Right cardiac atrium (tissue), 5 donors: ENCODE results near the gene SLC35F2. TPM values are rescaled to one million over a fixed set of nuclear protein-coding genes. Genes with fewer than 3 reads are reported as not detected.

Source experiments
- ATAC-seq, 2 donors: fragments of 200-7000 bp; cut with Tn5 transposase; one replicate each; pipeline versions ENCODE4 v1.8.0 to v1.9.1; 2020; ENCODE audit warnings: moderate library complexity in 2 of 2, mild to moderate bottlenecking in 1 of 2
- DNase-seq, 3 donors: peaks; one replicate each; pipeline ENCODE4 v3.0.0-alpha.2; 2020
- H3K27ac ChIP-seq: one replicate; pipeline ENCODE4 v1.5.1; 2013; ENCODE audit warnings: mild to moderate bottlenecking, low read length, control low read depth, moderate library complexity
- H3K27me3 ChIP-seq: one replicate; pipeline ENCODE4 v1.6.1; 2013; ENCODE audit not compliant: control insufficient read depth, insufficient read depth
- H3K4me1 ChIP-seq: one replicate; pipeline ENCODE4 v1.6.1; 2013; ENCODE audit warnings: low read length; ENCODE audit not compliant: control insufficient read depth, insufficient read depth
- H3K4me3 ChIP-seq: one replicate; pipeline ENCODE4 v1.5.1; 2013; ENCODE audit warnings: low read length, control low read depth
- H3K9me3 ChIP-seq: one replicate; pipeline ENCODE4 v1.6.1; 2013; ENCODE audit warnings: low read length; ENCODE audit not compliant: control insufficient read depth
- WGBS: extraction: QIAGEN DNeasy Blood & Tissue Kit; methylation state at CpG from one replicate; pipeline ENCODE4 v1.1.7; 2013; 5-methylcytosine and 5-hydroxymethylcytosine counted together
- intact Hi-C, 4 donors: fragments of 100-400 bp; cut with DNase I; formaldehyde crosslinking; loops; one replicate each; pipeline versions ENCODE4 v1.11.0 to v1.14.0; 2022 to 2023
- polyA plus RNA-seq: library from polyadenylated mRNA; stranded (reverse); fragments of 200-250 nt; gene quantifications from one replicate; pipeline ENCODE4 v1.2.3, GENCODE V29; 2013
- total RNA-seq, 4 donors: library from RNA; stranded (reverse); fragmentation: NEBNext Ultra II Directional; extraction: Animal tissue kit (Norgen Biotek cat#: 25700); gene quantifications; one replicate each; pipeline ENCODE4 v1.2.1, GENCODE V29; 2021
- donor health status: healthy with polysubstance abuse.
- donor health status: DM: no; HTN: yes; CAD: no.
- donor health status: DM: no; HTN: no; CAD: no.
- donor health status: DM: no; HTN: yes; CAD: no; lungs with severe emphysema.
- donor health status: DM: yes; HTN: yes; CAD: no.

Gene SLC35F2
- total and polyA plus RNA-seq, 5 donors: 1.4 to 3.5 (median 2.3) TPM

DNA sequence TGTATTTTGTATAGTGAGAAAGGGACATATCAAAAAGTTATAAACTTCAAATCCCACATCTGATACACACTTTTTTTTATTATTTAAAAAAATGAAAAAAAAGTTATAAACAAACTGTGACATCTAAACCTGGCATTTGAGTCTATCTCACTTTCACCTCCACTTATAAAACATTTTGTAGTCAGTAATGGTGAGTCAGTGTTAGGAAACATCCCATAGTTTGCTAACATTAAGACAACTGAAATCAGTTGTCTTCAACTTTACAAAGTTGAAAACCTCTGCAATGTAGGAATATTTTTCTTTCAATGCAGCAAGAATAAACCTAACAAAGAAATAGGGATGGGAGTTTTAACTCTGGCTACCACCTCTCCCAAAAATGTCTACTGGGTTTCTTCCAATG is 47.7 kb downstream of the SLC35F2 start:
- Histone ChIP-seq H3K9me3 (no peaks in the 10 kb centered on the region), H3K4me1 (no peaks in the 10 kb centered on the region), H3K27me3 (no peaks in the 10 kb centered on the region), H3K4me3 (no peak overlapping the region), H3K27ac (no peak overlapping the region)
- DNase-seq: no peak
- intact Hi-C loops: no loop called here
- ATAC-seq: no peak

DNA sequence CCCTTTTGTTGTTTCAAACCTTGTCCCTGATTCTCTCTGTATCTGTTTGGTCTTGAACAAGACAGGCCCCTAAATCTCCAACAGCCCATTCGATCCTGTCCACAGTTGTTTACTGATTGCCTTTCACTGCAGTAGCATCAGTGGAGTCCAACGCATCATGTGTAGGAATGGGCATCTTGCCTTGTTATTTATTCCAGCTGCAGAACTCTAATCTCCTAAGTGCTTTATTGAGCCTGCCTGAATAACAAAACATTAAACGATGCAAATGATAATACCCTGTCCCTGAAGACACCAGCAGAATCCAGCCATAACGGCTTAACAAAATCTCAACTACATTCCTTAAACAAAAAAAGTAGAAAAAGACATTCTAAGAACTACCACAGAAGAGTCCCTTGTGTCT is 50.1 kb downstream of the SLC35F2 start:
- no peaks in the 10 kb centered on the region for H3K9me3 ChIP-seq
- no peaks in the 10 kb centered on the region for H3K4me1 ChIP-seq
- 61% methylated on average over 4 of the region's 4 CpGs for whole genome bisulfite sequencing
- no peaks in the 10 kb centered on the region for H3K27me3 ChIP-seq
- intact Hi-C loops: no loop called here
- no peak for DNase-seq
- ATAC-seq: no peak
- H3K4me3 ChIP-seq: no peak overlapping the region
- no peak overlapping the region for H3K27ac ChIP-seq

DNA sequence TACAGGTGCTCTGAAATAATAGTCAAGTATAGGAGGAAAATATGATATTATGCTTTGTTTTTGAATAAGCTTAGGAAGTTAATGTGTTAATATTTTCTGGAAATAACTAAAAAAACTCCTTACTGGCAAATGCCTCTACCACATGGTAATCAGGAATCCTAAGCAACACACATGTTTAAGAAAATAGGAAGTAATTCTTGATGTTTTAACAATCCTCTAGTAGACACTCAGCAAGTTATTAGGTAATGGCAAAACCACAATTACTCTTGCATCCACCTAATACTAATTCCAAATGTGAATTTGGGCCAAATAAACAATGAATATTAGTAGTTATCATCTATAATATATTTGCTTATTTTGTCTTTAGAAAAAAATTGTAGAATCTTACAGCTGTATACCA is 53.6 kb downstream of the SLC35F2 start:
- no peaks in the 10 kb centered on the region for H3K27me3 ChIP-seq
- H3K9me3 ChIP-seq: no peaks in the 10 kb centered on the region
- no peak for DNase-seq
- intact Hi-C loops: no loop called here
- H3K4me3 ChIP-seq: no peak overlapping the region
- H3K27ac ChIP-seq: no peak overlapping the region
- ATAC-seq: no peak
- no peaks in the 10 kb centered on the region for H3K4me1 ChIP-seq

DNA sequence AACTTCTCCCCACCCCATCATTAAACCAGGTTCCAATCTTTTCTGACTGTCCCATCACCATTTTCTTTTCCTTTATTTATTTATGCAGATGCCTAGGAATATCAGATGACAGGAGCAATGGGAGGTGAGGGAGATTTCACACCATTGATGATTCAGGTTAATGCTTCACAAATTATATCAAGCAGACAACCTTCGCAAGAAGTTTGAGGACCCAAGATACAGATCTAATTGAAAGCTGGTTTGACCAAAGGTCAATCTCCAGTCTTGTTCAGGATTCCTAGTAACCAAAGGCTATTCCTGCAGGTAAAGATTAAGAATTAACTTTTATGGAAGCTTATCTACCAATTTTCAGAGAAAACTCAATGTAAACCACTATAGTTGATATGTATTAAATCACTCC is 54.4 kb downstream of the SLC35F2 start:
- Histone ChIP-seq H3K9me3 (no peaks in the 10 kb centered on the region), H3K4me1 (no peaks in the 10 kb centered on the region), H3K27me3 (no peaks in the 10 kb centered on the region), H3K27ac (no peak overlapping the region), H3K4me3 (no peak overlapping the region)
- intact Hi-C loops: no loop called here
- ATAC-seq (no peak), DNase-seq (no peak)
- WGBS: 97% methylated on average over 1 of the region's 1 CpG

DNA sequence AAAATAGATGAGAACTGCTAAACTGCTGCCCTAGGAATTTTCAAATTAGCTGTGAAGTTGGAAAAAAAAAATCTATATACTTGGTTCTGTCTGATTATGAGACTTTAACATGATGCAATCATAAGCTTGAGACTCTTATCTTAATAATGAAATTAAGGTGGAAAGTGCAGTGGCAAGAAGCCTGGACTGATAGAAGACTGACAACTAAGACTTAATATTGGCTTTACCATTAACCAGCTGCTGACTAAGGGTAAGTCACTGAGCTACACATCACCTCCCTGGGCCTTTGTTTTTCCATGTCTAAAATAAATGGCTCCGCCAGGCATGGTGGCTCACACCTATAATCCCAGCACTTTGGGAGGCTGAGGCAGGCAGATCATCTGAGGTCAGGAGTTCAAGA is 56.9 kb downstream of the SLC35F2 start:
- intact Hi-C loops: no loop called here
- WGBS: 100% methylated on average over 1 of the region's 1 CpG

DNA sequence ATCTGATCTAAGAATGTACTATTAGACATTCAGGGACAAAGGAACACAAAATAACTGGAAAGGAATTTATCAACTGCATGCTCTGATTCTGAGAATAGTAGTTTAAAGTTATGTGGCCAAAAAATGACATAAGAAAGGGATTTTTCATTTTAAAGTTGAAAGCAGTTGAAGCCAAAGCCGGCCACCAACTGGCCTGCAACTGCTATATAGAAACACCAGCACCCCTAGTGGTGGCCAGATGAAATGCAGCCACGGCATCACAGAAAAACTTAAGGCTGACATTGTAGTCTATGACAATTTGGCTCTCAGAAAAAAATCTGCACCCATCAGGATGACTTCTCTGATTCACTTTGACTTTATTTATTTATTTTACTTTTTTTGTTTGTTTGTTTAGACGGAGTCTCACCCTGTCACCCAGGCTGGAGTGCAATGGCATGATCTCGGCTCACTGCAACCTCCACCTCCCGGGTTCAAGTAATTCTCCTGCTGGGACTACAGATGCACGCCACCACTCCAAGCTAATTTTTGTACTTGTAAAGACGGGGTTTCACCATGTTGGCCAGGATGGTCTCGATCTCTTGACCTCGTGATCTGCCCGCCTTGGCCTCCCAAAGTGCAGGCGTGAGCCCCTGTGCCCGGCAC is 59.2 kb downstream of the SLC35F2 start:
- H3K27ac ChIP-seq: no peak overlapping the region
- 70% methylated on average over 12 of the region's 12 CpGs for WGBS
- intact Hi-C loops: no loop called here

More for the DNA sequence above, 56.9 kb downstream of the SLC35F2 start:
- no peak for DNase-seq
- Histone ChIP-seq H3K4me3 (no peak overlapping the region), H3K27ac (no peak overlapping the region), H3K27me3 (no peaks in the 10 kb centered on the region), H3K9me3 (no peaks in the 10 kb centered on the region), H3K4me1 (no peaks in the 10 kb centered on the region)
- no peak for ATAC-seq

DNA sequence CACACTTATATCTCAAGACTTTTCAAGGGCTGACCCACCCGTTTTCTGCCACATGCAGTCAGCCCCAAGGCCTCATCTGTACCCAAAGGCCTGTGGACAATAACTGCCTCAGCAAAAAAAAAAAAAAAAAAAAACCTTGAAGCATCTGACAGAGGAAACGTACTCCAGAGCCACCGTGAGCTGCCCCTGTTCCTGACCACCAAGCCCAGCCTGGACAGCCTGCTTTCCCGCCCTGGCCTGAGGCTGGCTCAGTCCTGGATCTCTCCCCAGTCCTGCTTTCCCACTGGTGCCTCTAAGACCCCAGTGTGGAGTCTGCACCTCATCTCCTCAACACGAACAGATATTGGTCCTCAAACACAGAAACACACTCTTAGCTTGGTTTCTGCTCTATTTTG is 66.5 kb downstream of the SLC35F2 start:
- WGBS: 77% methylated on average over 5 of the region's 5 CpGs
- no peak for ATAC-seq

More for the DNA sequence above, 59.2 kb downstream of the SLC35F2 start:
- H3K4me1 ChIP-seq: no peaks in the 10 kb centered on the region
- H3K4me3 ChIP-seq: no peak overlapping the region
- ATAC-seq: peak; percentile 64 to 70
- no peaks in the 10 kb centered on the region for H3K9me3 ChIP-seq
- DNase-seq: peak; percentile 72 to 90 (median 80)
- no peaks in the 10 kb centered on the region for H3K27me3 ChIP-seq

DNA sequence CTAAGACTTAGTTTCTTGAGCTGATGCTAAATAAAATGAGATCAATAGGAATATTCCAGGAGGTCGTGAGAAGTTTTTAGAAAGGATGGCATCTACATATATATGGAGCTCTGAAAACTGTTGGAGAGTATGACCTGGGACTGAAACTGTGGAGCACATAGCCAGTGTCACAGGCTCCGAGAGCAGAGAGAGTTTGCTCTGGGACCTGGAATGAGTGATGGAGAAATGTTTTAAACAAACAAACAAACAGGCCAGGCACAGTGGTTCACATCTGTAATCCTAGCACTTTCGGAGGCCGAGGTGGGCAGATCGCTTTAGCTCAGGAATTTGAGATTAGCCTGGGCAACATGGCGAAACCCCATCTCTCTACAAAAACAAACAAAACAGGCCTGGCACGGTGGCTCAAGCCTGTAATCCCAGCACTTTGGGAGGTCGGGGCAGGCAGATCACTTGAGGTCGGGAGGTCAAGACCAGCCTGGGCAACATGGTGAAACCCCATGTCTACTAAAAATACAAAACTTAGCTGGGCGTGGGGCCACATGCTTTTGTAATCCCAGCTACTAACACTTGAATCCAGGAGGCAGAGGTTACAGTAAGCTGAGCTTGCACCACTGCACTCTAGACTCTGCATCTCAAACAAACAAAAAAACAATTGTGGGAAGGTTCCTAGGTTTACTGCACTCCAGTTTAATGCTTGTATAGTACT is 67.1 kb downstream of the SLC35F2 start:
- ATAC-seq (no peak), DNase-seq (no peak)
- Histone ChIP-seq H3K27me3 (no peaks in the 10 kb centered on the region), H3K4me3 (no peak overlapping the region), H3K27ac (no peak overlapping the region), H3K4me1 (no peaks in the 10 kb centered on the region), H3K9me3 (no peaks in the 10 kb centered on the region)
- intact Hi-C loops: no loop called here
- WGBS: 67% methylated on average over 10 of the region's 10 CpGs

More for the DNA sequence above, 66.5 kb downstream of the SLC35F2 start:
- Histone ChIP-seq H3K4me1 (no peaks in the 10 kb centered on the region), H3K9me3 (no peaks in the 10 kb centered on the region), H3K27me3 (no peaks in the 10 kb centered on the region), H3K27ac (no peak overlapping the region), H3K4me3 (no peak overlapping the region)
- DNase-seq: no peak
- intact Hi-C loops: no loop called here

DNA sequence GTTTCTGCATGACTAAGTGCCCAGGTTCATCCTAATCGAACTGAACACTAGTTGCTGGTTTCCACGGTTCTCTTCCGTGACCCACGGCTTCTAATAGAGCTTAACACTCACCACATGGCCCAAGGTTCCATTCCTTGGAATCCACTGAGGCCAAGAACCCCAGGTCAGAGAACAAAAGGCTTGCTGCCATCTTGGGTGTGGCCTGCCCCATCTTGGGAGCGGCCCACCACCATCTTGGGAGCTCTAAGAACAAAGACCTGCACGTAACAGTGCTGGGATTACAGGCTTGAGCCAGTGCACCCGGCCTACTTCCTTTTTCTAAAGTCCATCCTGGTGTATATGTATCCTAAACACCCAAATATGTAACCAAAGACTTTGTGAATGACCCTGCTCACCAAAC is 68.8 kb downstream of the SLC35F2 start:
- DNase-seq (no peak), ATAC-seq (no peak)
- H3K4me1 ChIP-seq: no peaks in the 10 kb centered on the region
- 90% methylated on average over 7 of the region's 7 CpGs for WGBS
- no peaks in the 10 kb centered on the region for H3K9me3 ChIP-seq
- H3K27me3 ChIP-seq: no peaks in the 10 kb centered on the region
- intact Hi-C loops: no loop called here
- no peak overlapping the region for H3K27ac ChIP-seq
- no peak overlapping the region for H3K4me3 ChIP-seq

DNA sequence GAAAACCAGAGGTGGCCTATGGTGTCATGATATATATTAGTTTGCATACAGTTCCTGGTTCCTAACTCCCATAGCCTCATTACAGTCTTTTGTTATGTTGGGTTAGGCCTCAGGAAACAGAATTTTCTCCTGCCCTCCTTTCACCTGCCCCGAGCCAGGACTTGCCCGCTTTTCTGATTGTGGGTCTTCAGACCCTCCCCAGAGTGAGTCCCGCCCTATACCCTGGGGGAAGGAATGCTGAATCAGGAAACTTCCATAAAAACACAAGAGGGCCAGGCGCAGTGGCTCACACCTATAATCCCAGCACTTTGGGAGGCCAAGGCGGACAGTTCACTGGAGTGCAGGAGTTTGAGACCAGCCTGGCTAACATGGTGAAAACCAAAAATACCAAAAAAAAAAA is 70.9 kb downstream of the SLC35F2 start:
- WGBS: 85% methylated on average over 5 of the region's 5 CpGs
- intact Hi-C loops: no loop called here
- ATAC-seq (no peak), DNase-seq (no peak)
- Histone ChIP-seq H3K9me3 (no peaks in the 10 kb centered on the region), H3K27ac (no peak overlapping the region), H3K4me3 (no peak overlapping the region), H3K4me1 (no peaks in the 10 kb centered on the region), H3K27me3 (no peaks in the 10 kb centered on the region)

DNA sequence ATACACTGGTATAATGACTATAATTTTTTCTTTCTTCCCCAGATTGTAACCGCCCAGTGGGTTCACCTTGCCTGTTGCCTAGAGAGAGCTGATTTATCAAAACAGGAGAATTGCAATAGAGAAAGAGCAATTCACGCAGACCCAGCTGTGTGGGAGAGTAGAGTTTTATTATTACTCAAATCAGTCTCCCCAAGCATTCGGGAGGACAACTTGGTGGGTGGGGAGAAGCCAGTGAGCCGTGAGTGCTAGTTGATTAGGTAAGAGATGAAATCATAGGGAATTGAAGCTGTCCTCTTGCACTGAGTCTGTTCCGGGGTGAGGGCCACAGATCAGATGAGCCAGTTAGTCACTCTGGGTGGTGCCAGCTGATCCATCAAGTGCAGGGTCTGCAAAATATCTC is 73.2 kb downstream of the SLC35F2 start:
- ATAC-seq: no peak
- Histone ChIP-seq H3K27ac (no peak overlapping the region), H3K4me1 (no peaks in the 10 kb centered on the region), H3K9me3 (no peaks in the 10 kb centered on the region), H3K27me3 (no peaks in the 10 kb centered on the region), H3K4me3 (no peak overlapping the region)
- 64% methylated on average over 5 of the region's 5 CpGs for WGBS
- no peak for DNase-seq
- intact Hi-C loops: no loop called here
